Measurements from ENCODE around the gene LUZP1. TPM values are rescaled to one million over a fixed set of nuclear protein-coding genes. Genes with fewer than 3 reads are reported as not detected.
A peak's percentile ranks its signal among the peaks of the same experiment; 100 is the strongest.

The LUZP1 gene
- total RNA-seq, 4 donors from 2014 or later: 28.3 to 46.4 (median 33.3) TPM

- Histone ChIP-seq H3K9me3 (no peaks in the 10 kb centered on the region), H3K4me3 (no peak overlapping the region), H3K36me3 (no peaks in the 10 kb centered on the region), H3K27ac (no peak overlapping the region), H3K4me1 (peaks cover 17 to 47% (median 42%) of the 10 kb centered on the region in 4 donors), H3K27me3 (no peaks in the 10 kb centered on the region)
- TF ChIP-seq POLR2AphosphoS5 (IDR thresholded peaks at IDR 0.05) (no peak), CTCF (IDR thresholded peaks at IDR 0.05) (no peak), POLR2A (IDR thresholded peaks at IDR 0.05) (no peak), EP300 (IDR thresholded peaks at IDR 0.05; ENCODE audit: low read depth) (no peak)
- WGBS, 2 donors (ENCODE audit: low coverage in 1 of 2): 83 to 93% methylated on average over 3 to 4 of the region's 4 CpGs
- intact Hi-C loops (cut with DNase I; ENCODE audit: low total_unique reads) (no loop called here), in situ Hi-C loops (cut with MboI; ENCODE audit: low pct_ligation_motif_present in 1 of 4, low pct_unique_long_range_greater_than_20kb in 1 of 4, low sequenced_read_pairs in 3 of 4) (no loop called here)
- DNase-seq: no peak
Observed at GRCh38 chr1:23125489-23125888, 43.2 kb downstream of the LUZP1 start.

GRCh38 chr1:23124259-23125026, 44.2 kb downstream of the LUZP1 start:
- intact Hi-C loops (cut with DNase I; ENCODE audit: low total_unique reads) (no loop called here), in situ Hi-C loops (cut with MboI; ENCODE audit: low pct_ligation_motif_present in 1 of 4, low pct_unique_long_range_greater_than_20kb in 1 of 4, low sequenced_read_pairs in 3 of 4) (no loop called here)
- TF ChIP-seq CTCF (IDR thresholded peaks at IDR 0.05): no peak
- no peak for DNase-seq
- no peaks in the 10 kb centered on the region for H3K9me3 ChIP-seq
- H3K4me3 ChIP-seq: no peak overlapping the region
- peaks cover 22 to 57% (median 48%) of the 10 kb centered on the region in 4 donors for H3K4me1 ChIP-seq
- no peaks in the 10 kb centered on the region for H3K36me3 ChIP-seq
- WGBS, 2 donors (ENCODE audit: low coverage in 1 of 2): 80 to 82% methylated on average over 4 of the region's 4 CpGs
- H3K27me3 ChIP-seq: no peaks in the 10 kb centered on the region
- peak overlapping the region; percentile 56 to 73 (median 61) for H3K27ac ChIP-seq

GRCh38 chr1:23123528-23123927, 45.1 kb downstream of the LUZP1 start:
- Histone ChIP-seq H3K9me3 (no peaks in the 10 kb centered on the region), H3K36me3 (no peaks in the 10 kb centered on the region), H3K27ac (peak overlapping the region; percentile 56 to 73 (median 61)), H3K27me3 (no peaks in the 10 kb centered on the region), H3K4me3 (no peak overlapping the region), H3K4me1 (peaks cover 22 to 65% (median 53%) of the 10 kb centered on the region in 4 donors)
- in situ Hi-C loops (cut with MboI; ENCODE audit: low pct_ligation_motif_present in 1 of 4, low pct_unique_long_range_greater_than_20kb in 1 of 4, low sequenced_read_pairs in 3 of 4): no loop called here
- no peak for TF ChIP-seq CTCF (IDR thresholded peaks at IDR 0.05)
- TF ChIP-seq EP300 (IDR thresholded peaks at IDR 0.05; ENCODE audit: low read depth): no peak
- no peak for TF ChIP-seq POLR2A (IDR thresholded peaks at IDR 0.05)
- no peak for TF ChIP-seq POLR2AphosphoS5 (IDR thresholded peaks at IDR 0.05)
- intact Hi-C loops (cut with DNase I; ENCODE audit: low total_unique reads): no loop called here
- DNase-seq: no peak

GRCh38 chr1:23122796-23123195, 45.9 kb downstream of the LUZP1 start:
- Histone ChIP-seq H3K4me1 (peaks cover 22 to 72% (median 57%) of the 10 kb centered on the region in 4 donors), H3K4me3 (no peak overlapping the region), H3K27ac (peak overlapping the region; percentile 56 to 73 (median 61)), H3K9me3 (no peaks in the 10 kb centered on the region), H3K36me3 (no peaks in the 10 kb centered on the region), H3K27me3 (no peaks in the 10 kb centered on the region)
- TF ChIP-seq CTCF (IDR thresholded peaks at IDR 0.05) (no peak), POLR2A (IDR thresholded peaks at IDR 0.05) (no peak), POLR2AphosphoS5 (IDR thresholded peaks at IDR 0.05) (no peak), EP300 (IDR thresholded peaks at IDR 0.05; ENCODE audit: low read depth) (no peak)
- WGBS, 2 donors (ENCODE audit: low coverage in 1 of 2): 29 to 43% methylated on average over 4 of the region's 4 CpGs
- in situ Hi-C loops (cut with MboI; ENCODE audit: low pct_ligation_motif_present in 1 of 4, low pct_unique_long_range_greater_than_20kb in 1 of 4, low sequenced_read_pairs in 3 of 4): no loop called here
- intact Hi-C loops (cut with DNase I; ENCODE audit: low total_unique reads): no loop called here
- DNase-seq: no peak

Data from transverse colon (tissue), 4 donors.